Keratinocyte (primary cell): ENCODE data around the gene RPL29. TPM values are rescaled to one million over a fixed set of nuclear protein-coding genes. Genes with fewer than 3 reads are reported as not detected.

ENCODE experiments used
- DNase-seq: peaks from one replicate; pipeline ENCODE4 v3.0.0-alpha.2; 2011; ENCODE audit warnings: low read depth, missing footprints, low spot score
- FAIRE-seq: peaks from 2 replicates; lab custom pipeline; 2011; peaks lifted over from hg19 to GRCh38; lab: Jason Lieb, UNC
- H2AFZ ChIP-seq: 2 replicates; pipeline ENCODE4 v1.6.0; 2012; ENCODE audit warnings: low read length, control low read depth, inconsistent platforms; ENCODE audit not compliant: control insufficient read depth
- H3K27ac ChIP-seq: 2 replicates; pipeline ENCODE4 v1.5.1; 2011; ENCODE audit warnings: low read length; ENCODE audit not compliant: control insufficient read depth, insufficient read depth
- H3K27me3 ChIP-seq: 3 replicates; pipeline ENCODE4 v1.6.0; 2011; ENCODE audit warnings: low read length; ENCODE audit not compliant: control insufficient read depth, insufficient read depth; ENCODE audit errors: extremely low read depth
- H3K36me3 ChIP-seq, 2 experiments: 2 replicates in 1 of 2; 3 replicates in 1 of 2; pipeline ENCODE4 v1.5.1; 2011; ENCODE audit warnings: low read length in 2 of 2, mild to moderate bottlenecking in 1 of 2; ENCODE audit not compliant: control insufficient read depth in 2 of 2, insufficient read depth in 2 of 2; ENCODE audit errors: extremely low read depth in 1 of 2
- H3K4me1 ChIP-seq: 3 replicates; pipeline ENCODE4 v1.5.1; 2011; ENCODE audit warnings: low read length; ENCODE audit not compliant: control insufficient read depth, insufficient read depth; ENCODE audit errors: extremely low read depth
- H3K4me2 ChIP-seq: 3 replicates; pipeline ENCODE4 v1.6.0; 2011; ENCODE audit warnings: low read depth, low read length; ENCODE audit not compliant: control insufficient read depth, insufficient read depth; ENCODE audit errors: extremely low read depth
- H3K4me3 ChIP-seq, 3 experiments: fragments of 200-600 bp in 1 of 3; sonication (generic) in 1 of 3; 2 replicates in 2 of 3; 3 replicates in 1 of 3; pipeline ENCODE4 v1.5.1; 2011 to 2016; ENCODE audit warnings: low read length in 3 of 3, mild to moderate bottlenecking in 3 of 3, control low read depth in 2 of 3, inconsistent platforms in 1 of 3, low read depth in 1 of 3, mixed read lengths in 1 of 3, mixed run types in 1 of 3, moderate library complexity in 1 of 3; ENCODE audit not compliant: control insufficient read depth in 2 of 3, insufficient read depth in 2 of 3; ENCODE audit errors: extremely low read depth in 1 of 3
- H3K79me2 ChIP-seq: 2 replicates; pipeline ENCODE4 v1.6.0; 2012; ENCODE audit warnings: low read length; ENCODE audit not compliant: control insufficient read depth, insufficient read depth
- H3K9ac ChIP-seq: 3 replicates; pipeline ENCODE4 v1.6.0; 2011; ENCODE audit warnings: low read length; ENCODE audit not compliant: control insufficient read depth, insufficient read depth; ENCODE audit errors: extremely low read depth
- H3K9me1 ChIP-seq: 3 replicates; pipeline ENCODE4 v1.6.0; 2011; ENCODE audit warnings: low read length; ENCODE audit not compliant: control insufficient read depth, insufficient read depth; ENCODE audit errors: extremely low read depth
- H3K9me3 ChIP-seq: 2 replicates; pipeline ENCODE4 v1.5.1; 2012; ENCODE audit warnings: low read depth, low read length; ENCODE audit not compliant: control insufficient read depth
- H4K20me1 ChIP-seq: 3 replicates; pipeline ENCODE4 v1.6.0; 2011; ENCODE audit warnings: low read length; ENCODE audit not compliant: control insufficient read depth, insufficient read depth; ENCODE audit errors: extremely low read depth
- EZH2 ChIP-seq: IDR thresholded peaks from one replicate; pipeline ENCODE4 v1.6.1; 2012; ENCODE audit warnings: inconsistent platforms, mild to moderate bottlenecking, low read length, moderate library complexity
- dilution Hi-C: fragments of 300-500 bp; cut with MboI; formaldehyde crosslinking; loops from one replicate; pipeline ENCODE4 v1.7.0; 2020; ENCODE audit warnings: low sequenced_read_pairs; ENCODE audit not compliant: extremely low pct_ligation_motif_present
- polyA plus RNA-seq, 5 experiments: library from polyadenylated mRNA; depleted of rRNA in 3 of 5; stranded (reverse) in 3 of 5; stranded (forward) in 1 of 5; unstranded in 1 of 5; fragments of >200 nt; gene quantifications; 1 replicate in 1 of 5; 2 replicates in 3 of 5; 3 replicates in 1 of 5; pipeline versions ENCODE4 v1.2.1 to v1.2.3, GENCODE V29; 2011 to 2012; ENCODE audit warnings: missing spikeins in 2 of 5, low read depth in 1 of 5, low replicate concordance in 1 of 5
- TF ChIP-seq, protein P1 (sequence below), 3 experiments: IDR thresholded peaks in 1 of 3; conservative IDR thresholded peaks in 1 of 3; optimal IDR thresholded peaks in 1 of 3; 2 replicates in 2 of 3; 3 replicates in 1 of 3; pipeline versions ENCODE3 to v1.5.1; 2011; ENCODE audit warnings: low read length in 3 of 3, mild to moderate bottlenecking in 3 of 3, moderate library complexity in 2 of 3, control low read depth in 1 of 3, inconsistent platforms in 1 of 3; ENCODE audit not compliant: insufficient read depth in 2 of 3; ENCODE audit errors: extremely low read depth in 1 of 3

RPL29 gene
- polyA plus RNA-seq, 1 donor (not counting 4 experiments of a cell fraction or from before 2014, with no cell fraction given) = 1,648 TPM

GRCh38 chr3:52017586-52017985 is 21.9 kb upstream of the RPL29 start:
- no peak for FAIRE-seq
- no peaks in the 10 kb centered on the region for H3K79me2 ChIP-seq
- DNase-seq = no peak
- H4K20me1 ChIP-seq = no peaks in the 10 kb centered on the region
- H3K4me3 ChIP-seq = no peak overlapping the region
- H3K27ac ChIP-seq = no peak overlapping the region
- no peak overlapping the region for H2AFZ ChIP-seq
- no peaks in the 10 kb centered on the region for H3K4me1 ChIP-seq
- no peak overlapping the region for H3K9ac ChIP-seq
- H3K9me3 ChIP-seq = no peaks in the 10 kb centered on the region
- no peaks in the 10 kb centered on the region for H3K9me1 ChIP-seq
- no peaks in the 10 kb centered on the region for H3K36me3 ChIP-seq
- dilution Hi-C loops = no loop called here
- no peak overlapping the region for H3K4me2 ChIP-seq
- TF ChIP-seq, protein P1, sequence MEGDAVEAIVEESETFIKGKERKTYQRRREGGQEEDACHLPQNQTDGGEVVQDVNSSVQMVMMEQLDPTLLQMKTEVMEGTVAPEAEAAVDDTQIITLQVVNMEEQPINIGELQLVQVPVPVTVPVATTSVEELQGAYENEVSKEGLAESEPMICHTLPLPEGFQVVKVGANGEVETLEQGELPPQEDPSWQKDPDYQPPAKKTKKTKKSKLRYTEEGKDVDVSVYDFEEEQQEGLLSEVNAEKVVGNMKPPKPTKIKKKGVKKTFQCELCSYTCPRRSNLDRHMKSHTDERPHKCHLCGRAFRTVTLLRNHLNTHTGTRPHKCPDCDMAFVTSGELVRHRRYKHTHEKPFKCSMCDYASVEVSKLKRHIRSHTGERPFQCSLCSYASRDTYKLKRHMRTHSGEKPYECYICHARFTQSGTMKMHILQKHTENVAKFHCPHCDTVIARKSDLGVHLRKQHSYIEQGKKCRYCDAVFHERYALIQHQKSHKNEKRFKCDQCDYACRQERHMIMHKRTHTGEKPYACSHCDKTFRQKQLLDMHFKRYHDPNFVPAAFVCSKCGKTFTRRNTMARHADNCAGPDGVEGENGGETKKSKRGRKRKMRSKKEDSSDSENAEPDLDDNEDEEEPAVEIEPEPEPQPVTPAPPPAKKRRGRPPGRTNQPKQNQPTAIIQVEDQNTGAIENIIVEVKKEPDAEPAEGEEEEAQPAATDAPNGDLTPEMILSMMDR (optimal IDR thresholded peaks at IDR 0.05 in 1 of 3, IDR thresholded peaks at IDR 0.05 in 1 of 3, conservative IDR thresholded peaks at IDR 0.05 in 1 of 3; ENCODE audit: extremely low read depth in 1 of 3, insufficient read depth in 2 of 3, low read length in 3 of 3) = no peak
- TF ChIP-seq EZH2 = no peak
- no peaks in the 10 kb centered on the region for H3K27me3 ChIP-seq

- dilution Hi-C loops = no loop called here
- DNase-seq (no peak), FAIRE-seq (no peak)
- no peaks in the 10 kb centered on the region for H3K9me1 ChIP-seq
- H3K9me3 ChIP-seq = no peaks in the 10 kb centered on the region
- no peak overlapping the region for H3K4me2 ChIP-seq
- no peaks in the 10 kb centered on the region for H3K4me1 ChIP-seq
- H4K20me1 ChIP-seq = no peaks in the 10 kb centered on the region
- H2AFZ ChIP-seq = no peak overlapping the region
- TF ChIP-seq, protein P1 (optimal IDR thresholded peaks at IDR 0.05 in 1 of 3, IDR thresholded peaks at IDR 0.05 in 1 of 3, conservative IDR thresholded peaks at IDR 0.05 in 1 of 3; ENCODE audit: extremely low read depth in 1 of 3, insufficient read depth in 2 of 3, low read length in 3 of 3) = no peak
- no peak for TF ChIP-seq EZH2
- H3K4me3 ChIP-seq = no peak overlapping the region
- H3K27me3 ChIP-seq = no peaks in the 10 kb centered on the region
- no peak overlapping the region for H3K9ac ChIP-seq
- no peak overlapping the region for H3K27ac ChIP-seq
- no peaks in the 10 kb centered on the region for H3K79me2 ChIP-seq
- no peaks in the 10 kb centered on the region for H3K36me3 ChIP-seq
Measured at GRCh38 chr3:52015438-52016228, 19.9 kb upstream of the RPL29 start.
